GM12878 (cell line): ENCODE results near the gene IL16.

Source experiments
- CBFB ChIP-seq: IDR thresholded peaks from 2 replicates; pipeline ENCODE4 v1.6.1; 2016; ENCODE audit warnings: antibody characterized with exemption, low read depth
- CEBPB ChIP-seq, 2 experiments: fragments of 150-350 bp in 1 of 2; IDR thresholded peaks; 2 replicates each; pipeline ENCODE4 v1.6.1; 2012 to 2014; ENCODE audit warnings: low read depth in 2 of 2, low read length in 2 of 2, borderline replicate concordance in 1 of 2, inconsistent platforms in 1 of 2
- CHD4 ChIP-seq: fragments of 200-600 bp; sonication (generic); IDR thresholded peaks from 2 replicates; pipeline ENCODE4 v1.6.1; 2016; ENCODE audit warnings: mild to moderate bottlenecking
- E2F8 ChIP-seq: fragments of 450-650 bp; IDR thresholded peaks from 2 replicates; pipeline ENCODE4 v1.6.1; 2018; ENCODE audit warnings: mild to moderate bottlenecking, low read depth, moderate library complexity; ENCODE audit not compliant: partially characterized antibody
- EZH2 ChIP-seq: IDR thresholded peaks from 2 replicates; pipeline ENCODE4 v1.6.1; 2012; ENCODE audit warnings: low read depth, mild to moderate bottlenecking, control low read depth, inconsistent platforms, low read length, borderline replicate concordance; ENCODE audit not compliant: control insufficient read depth
- NKRF ChIP-seq: fragments of 450-650 bp; conservative IDR thresholded peaks from 2 replicates; pipeline ENCODE4 v1.6.1; 2017; ENCODE audit warnings: mild to moderate bottlenecking, moderate library complexity
- POLR2A ChIP-seq: IDR thresholded peaks from 2 replicates; pipeline ENCODE4 v1.6.1; 2011; ENCODE audit warnings: low read depth, mild to moderate bottlenecking, low read length
- POLR2AphosphoS5 ChIP-seq: IDR thresholded peaks from 2 replicates; pipeline ENCODE4 v1.6.1; 2011; ENCODE audit warnings: mild to moderate bottlenecking, low read length, inconsistent platforms
- RAD21 ChIP-seq: IDR thresholded peaks from 2 replicates; pipeline ENCODE4 v1.6.1; 2011; ENCODE audit warnings: mild to moderate bottlenecking, low read depth, low read length, moderate library complexity; ENCODE audit not compliant: insufficient read depth
- TAF1 ChIP-seq: IDR thresholded peaks from 2 replicates; pipeline ENCODE4 v1.6.1; 2011; ENCODE audit warnings: mild to moderate bottlenecking, low read depth, low read length, borderline replicate concordance
- ZNF384 ChIP-seq: IDR thresholded peaks from 2 replicates; pipeline ENCODE4 v1.6.1; 2012; ENCODE audit warnings: low read depth, mild to moderate bottlenecking, low read length, improper control_type of control experiment, borderline replicate concordance
- TF ChIP-seq, protein P1 (sequence below), 3 experiments: IDR thresholded peaks in 2 of 3; conservative IDR thresholded peaks in 1 of 3; 2 replicates each; pipeline ENCODE4 v1.5.1; 2011; ENCODE audit warnings: low read depth in 3 of 3, low read length in 3 of 3, mild to moderate bottlenecking in 3 of 3, control low read depth in 2 of 3, moderate library complexity in 2 of 3, inconsistent platforms in 1 of 3, mixed read lengths in 1 of 3; ENCODE audit not compliant: control insufficient read depth in 2 of 3, insufficient read depth in 1 of 3; ENCODE audit errors: extremely low read depth in 1 of 3
- TF ChIP-seq, protein P2 (sequence below): IDR thresholded peaks from 2 replicates; pipeline ENCODE4 v1.6.1; 2011; ENCODE audit warnings: low read depth, low read length, improper control_type of control experiment, borderline replicate concordance
- TF ChIP-seq, protein P3 (sequence below): fragments of 450-650 bp; IDR thresholded peaks from 2 replicates; pipeline ENCODE4 v1.6.1; 2017; ENCODE audit warnings: antibody characterized with exemption, mild to moderate bottlenecking, moderate library complexity

DNA sequence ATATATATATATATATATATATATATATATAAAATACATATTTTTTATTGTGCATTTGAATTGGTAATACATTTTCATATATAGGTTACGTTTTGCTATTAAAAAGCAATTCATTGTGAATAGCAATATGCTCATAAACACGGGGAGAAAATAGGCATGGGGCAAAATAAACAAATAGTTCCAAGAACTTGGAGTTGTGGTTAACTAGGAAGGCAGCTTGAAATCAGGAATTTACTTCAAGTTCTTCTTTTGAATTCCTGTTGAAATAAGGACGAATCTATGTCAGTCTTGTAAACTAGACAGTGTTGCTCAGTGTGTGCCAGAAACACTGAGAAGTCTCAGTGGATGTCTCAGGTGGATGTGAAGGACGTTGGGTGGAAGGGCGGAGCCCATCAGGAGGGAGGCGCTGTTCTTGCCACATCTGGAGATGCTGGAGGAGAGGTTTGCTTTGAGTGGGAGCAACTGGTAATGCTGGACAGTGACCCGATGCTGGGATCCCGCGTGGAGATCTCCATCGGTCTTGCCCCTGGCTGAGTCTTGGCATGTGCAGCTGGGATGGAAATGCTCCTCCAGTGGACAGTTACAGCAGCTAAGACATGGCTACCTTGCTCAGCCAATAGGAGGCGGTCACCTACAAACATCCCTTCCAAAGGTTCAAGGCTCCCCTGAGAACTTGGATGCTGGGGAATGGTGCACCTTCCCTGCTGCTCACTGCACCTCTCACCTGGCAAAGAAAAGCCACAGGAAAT is 2.5 kb downstream of the IL16 start:
- TF ChIP-seq, protein P1, sequence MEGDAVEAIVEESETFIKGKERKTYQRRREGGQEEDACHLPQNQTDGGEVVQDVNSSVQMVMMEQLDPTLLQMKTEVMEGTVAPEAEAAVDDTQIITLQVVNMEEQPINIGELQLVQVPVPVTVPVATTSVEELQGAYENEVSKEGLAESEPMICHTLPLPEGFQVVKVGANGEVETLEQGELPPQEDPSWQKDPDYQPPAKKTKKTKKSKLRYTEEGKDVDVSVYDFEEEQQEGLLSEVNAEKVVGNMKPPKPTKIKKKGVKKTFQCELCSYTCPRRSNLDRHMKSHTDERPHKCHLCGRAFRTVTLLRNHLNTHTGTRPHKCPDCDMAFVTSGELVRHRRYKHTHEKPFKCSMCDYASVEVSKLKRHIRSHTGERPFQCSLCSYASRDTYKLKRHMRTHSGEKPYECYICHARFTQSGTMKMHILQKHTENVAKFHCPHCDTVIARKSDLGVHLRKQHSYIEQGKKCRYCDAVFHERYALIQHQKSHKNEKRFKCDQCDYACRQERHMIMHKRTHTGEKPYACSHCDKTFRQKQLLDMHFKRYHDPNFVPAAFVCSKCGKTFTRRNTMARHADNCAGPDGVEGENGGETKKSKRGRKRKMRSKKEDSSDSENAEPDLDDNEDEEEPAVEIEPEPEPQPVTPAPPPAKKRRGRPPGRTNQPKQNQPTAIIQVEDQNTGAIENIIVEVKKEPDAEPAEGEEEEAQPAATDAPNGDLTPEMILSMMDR (IDR thresholded peaks at IDR 0.05 in 2 of 3, conservative IDR thresholded peaks at IDR 0.05 in 1 of 3; ENCODE audit: control insufficient read depth in 2 of 3, extremely low read depth in 1 of 3, insufficient read depth in 1 of 3, low read depth in 3 of 3, low read length in 3 of 3): no peak
- TF ChIP-seq POLR2AphosphoS5 (no peak), CHD4 (no peak), POLR2A (no peak), NKRF (no peak), ZNF384 (no peak), E2F8 (no peak), CEBPB (IDR thresholded peaks at IDR 0.05; ENCODE audit: borderline replicate concordance in 1 of 2, low read depth in 2 of 2, low read length in 2 of 2) (no peak), RAD21 (no peak), TAF1 (no peak), EZH2 (no peak), CBFB (no peak)
- TF ChIP-seq, protein P2, sequence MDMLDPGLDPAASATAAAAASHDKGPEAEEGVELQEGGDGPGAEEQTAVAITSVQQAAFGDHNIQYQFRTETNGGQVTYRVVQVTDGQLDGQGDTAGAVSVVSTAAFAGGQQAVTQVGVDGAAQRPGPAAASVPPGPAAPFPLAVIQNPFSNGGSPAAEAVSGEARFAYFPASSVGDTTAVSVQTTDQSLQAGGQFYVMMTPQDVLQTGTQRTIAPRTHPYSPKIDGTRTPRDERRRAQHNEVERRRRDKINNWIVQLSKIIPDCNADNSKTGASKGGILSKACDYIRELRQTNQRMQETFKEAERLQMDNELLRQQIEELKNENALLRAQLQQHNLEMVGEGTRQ: no peak
- TF ChIP-seq, protein P3, sequence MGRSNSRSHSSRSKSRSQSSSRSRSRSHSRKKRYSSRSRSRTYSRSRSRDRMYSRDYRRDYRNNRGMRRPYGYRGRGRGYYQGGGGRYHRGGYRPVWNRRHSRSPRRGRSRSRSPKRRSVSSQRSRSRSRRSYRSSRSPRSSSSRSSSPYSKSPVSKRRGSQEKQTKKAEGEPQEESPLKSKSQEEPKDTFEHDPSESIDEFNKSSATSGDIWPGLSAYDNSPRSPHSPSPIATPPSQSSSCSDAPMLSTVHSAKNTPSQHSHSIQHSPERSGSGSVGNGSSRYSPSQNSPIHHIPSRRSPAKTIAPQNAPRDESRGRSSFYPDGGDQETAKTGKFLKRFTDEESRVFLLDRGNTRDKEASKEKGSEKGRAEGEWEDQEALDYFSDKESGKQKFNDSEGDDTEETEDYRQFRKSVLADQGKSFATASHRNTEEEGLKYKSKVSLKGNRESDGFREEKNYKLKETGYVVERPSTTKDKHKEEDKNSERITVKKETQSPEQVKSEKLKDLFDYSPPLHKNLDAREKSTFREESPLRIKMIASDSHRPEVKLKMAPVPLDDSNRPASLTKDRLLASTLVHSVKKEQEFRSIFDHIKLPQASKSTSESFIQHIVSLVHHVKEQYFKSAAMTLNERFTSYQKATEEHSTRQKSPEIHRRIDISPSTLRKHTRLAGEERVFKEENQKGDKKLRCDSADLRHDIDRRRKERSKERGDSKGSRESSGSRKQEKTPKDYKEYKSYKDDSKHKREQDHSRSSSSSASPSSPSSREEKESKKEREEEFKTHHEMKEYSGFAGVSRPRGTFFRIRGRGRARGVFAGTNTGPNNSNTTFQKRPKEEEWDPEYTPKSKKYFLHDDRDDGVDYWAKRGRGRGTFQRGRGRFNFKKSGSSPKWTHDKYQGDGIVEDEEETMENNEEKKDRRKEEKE: no peak
